ENCODE results near the gene MAP3K20.

Gene MAP3K20

GRCh38 chr2:173051463-173052215 is 24.0 kb upstream of the MAP3K20 start:
- peak; percentile 59 for DNase-seq

- no peak for DNase-seq
Measured at GRCh38 chr2:173053043-173053699, 22.5 kb upstream of the MAP3K20 start.

- DNase-seq, result no peak
Measured at GRCh38 chr2:173054466-173054865, 21.2 kb upstream of the MAP3K20 start.

GRCh38 chr2:173056705-173057364 is 18.8 kb upstream of the MAP3K20 start:
- DNase-seq, result no peak

- DNase-seq, result no peak
Measured at GRCh38 chr2:173058097-173058496, 17.5 kb upstream of the MAP3K20 start.

- DNase-seq, result no peak
Measured at GRCh38 chr2:173058673-173059072, 17.0 kb upstream of the MAP3K20 start.

- no peak for DNase-seq
Measured at GRCh38 chr2:173059292-173059691, 16.4 kb upstream of the MAP3K20 start.

GRCh38 chr2:173059971-173060461 is 15.6 kb upstream of the MAP3K20 start:
- DNase-seq, result no peak

GRCh38 chr2:173062801-173063200 is 12.8 kb upstream of the MAP3K20 start:
- no peak for DNase-seq

GRCh38 chr2:173064151-173064805 is 11.4 kb upstream of the MAP3K20 start:
- DNase-seq, result no peak

GRCh38 chr2:173066887-173067676 is 8.6 kb upstream of the MAP3K20 start:
- DNase-seq, result no peak

GRCh38 chr2:173075056-173075780 is 428 bp upstream of the MAP3K20 start:
- DNase-seq, result peak; percentile 69

GRCh38 chr2:173076581-173077345 is 1.1 kb downstream of the MAP3K20 start:
- DNase-seq, result peak; percentile 76

- DNase-seq, result no peak
Measured at GRCh38 chr2:173077506-173078177, 2.0 kb downstream of the MAP3K20 start.

GRCh38 chr2:173079141-173079540 is 3.5 kb downstream of the MAP3K20 start:
- DNase-seq, result no peak

GRCh38 chr2:173079973-173080860 is 4.6 kb downstream of the MAP3K20 start:
- peak; percentile 61 for DNase-seq

GRCh38 chr2:173086518-173087213 is 11.0 kb downstream of the MAP3K20 start:
- peak; percentile 15 for DNase-seq

GRCh38 chr2:173087214-173087581 is 11.6 kb downstream of the MAP3K20 start:
- no peak for DNase-seq

All from NCI-H82 (cell line).